ENCODE results near the gene RAB33A.
"Not testable (repeated sequence)": the region's sequence is repeated elsewhere in the genome, so short reads cannot be mapped to it uniquely, and the experiment has no call there.

RAB33A gene

GRCh38 chrX:130224810-130225209 is 53.0 kb downstream of the RAB33A start:
- no peak overlapping the region for H3K4me3 ChIP-seq (replicated peaks; ENCODE audit: low read depth, low read length)
- TF ChIP-seq, protein P1, sequence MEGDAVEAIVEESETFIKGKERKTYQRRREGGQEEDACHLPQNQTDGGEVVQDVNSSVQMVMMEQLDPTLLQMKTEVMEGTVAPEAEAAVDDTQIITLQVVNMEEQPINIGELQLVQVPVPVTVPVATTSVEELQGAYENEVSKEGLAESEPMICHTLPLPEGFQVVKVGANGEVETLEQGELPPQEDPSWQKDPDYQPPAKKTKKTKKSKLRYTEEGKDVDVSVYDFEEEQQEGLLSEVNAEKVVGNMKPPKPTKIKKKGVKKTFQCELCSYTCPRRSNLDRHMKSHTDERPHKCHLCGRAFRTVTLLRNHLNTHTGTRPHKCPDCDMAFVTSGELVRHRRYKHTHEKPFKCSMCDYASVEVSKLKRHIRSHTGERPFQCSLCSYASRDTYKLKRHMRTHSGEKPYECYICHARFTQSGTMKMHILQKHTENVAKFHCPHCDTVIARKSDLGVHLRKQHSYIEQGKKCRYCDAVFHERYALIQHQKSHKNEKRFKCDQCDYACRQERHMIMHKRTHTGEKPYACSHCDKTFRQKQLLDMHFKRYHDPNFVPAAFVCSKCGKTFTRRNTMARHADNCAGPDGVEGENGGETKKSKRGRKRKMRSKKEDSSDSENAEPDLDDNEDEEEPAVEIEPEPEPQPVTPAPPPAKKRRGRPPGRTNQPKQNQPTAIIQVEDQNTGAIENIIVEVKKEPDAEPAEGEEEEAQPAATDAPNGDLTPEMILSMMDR (IDR thresholded peaks at IDR 0.05; ENCODE audit: low read length, missing control alignments) = no peak
- DNase-seq (ENCODE audit: low read depth) = peak; percentile 60

DNA sequence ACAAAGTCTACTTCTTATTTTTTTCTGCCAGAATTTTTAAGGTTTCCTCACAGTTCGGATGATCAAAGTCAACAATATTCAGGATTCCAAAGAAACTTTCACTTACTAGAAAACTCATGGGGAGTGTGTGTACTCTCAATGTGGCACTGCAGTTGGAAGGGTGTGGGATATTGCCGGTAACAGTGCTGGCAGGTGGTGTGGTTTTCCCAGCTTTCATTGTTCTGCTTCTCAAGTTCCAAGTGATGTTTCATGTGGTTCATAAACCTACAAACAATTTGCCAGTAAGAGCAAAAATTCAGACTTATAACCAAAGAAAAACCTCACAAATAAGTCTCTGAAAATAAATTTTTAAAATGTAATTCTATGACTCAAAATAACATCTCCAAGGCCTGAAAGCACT is 57.1 kb downstream of the RAB33A start:
- TF ChIP-seq, protein P1 (IDR thresholded peaks at IDR 0.05; ENCODE audit: low read length, missing control alignments) = no peak
- no peak overlapping the region for H3K4me3 ChIP-seq (replicated peaks; ENCODE audit: low read depth, low read length)
- DNase-seq (ENCODE audit: low read depth) = no peak

- H3K4me3 ChIP-seq (replicated peaks; ENCODE audit: low read depth, low read length); DNase-seq (ENCODE audit: low read depth): not testable (repeated sequence)
Measured at GRCh38 chrX:130231184-130231583, 59.4 kb downstream of the RAB33A start.
